ENCODE measurements around the gene PLXNA4. TPM values are rescaled to one million over a fixed set of nuclear protein-coding genes. Genes with fewer than 3 reads are reported as not detected.
"Not testable (repeated sequence)": the region's sequence is repeated elsewhere in the genome, so short reads cannot be mapped to it uniquely, and the experiment has no call there.

Gene PLXNA4
- total RNA-seq, 1 donor from 2014 or later: 2.1 TPM

GRCh38 chr7:132165695-132166094 lies 410.6 kb downstream of the PLXNA4 start:
- not testable (repeated sequence) for H3K27ac ChIP-seq (ENCODE audit: low read depth, low read length); H3K4me3 ChIP-seq (ENCODE audit: low read length in 3 of 3); H3K9me3 ChIP-seq (ENCODE audit: control insufficient read depth in 3 of 3, low read length in 3 of 3); H3K36me3 ChIP-seq (ENCODE audit: control insufficient read depth in 3 of 3, insufficient read depth in 3 of 3, low read length in 3 of 3); H3K27me3 ChIP-seq (ENCODE audit: control insufficient read depth in 3 of 3, insufficient read depth in 3 of 3, low read length in 3 of 3); H3K9ac ChIP-seq (ENCODE audit: low read depth in 1 of 3, low read length in 3 of 3)
- H3K4me1 ChIP-seq (ENCODE audit: control insufficient read depth in 3 of 3, insufficient read depth in 3 of 3, low read length in 3 of 3): peaks cover 5 to 12% (median 7%) of the 10 kb centered on the region in 3 donors

GRCh38 chr7:132164558-132165125 lies 411.6 kb downstream of the PLXNA4 start:
- Histone ChIP-seq H3K27me3 (ENCODE audit: control insufficient read depth in 3 of 3, insufficient read depth in 3 of 3, low read length in 3 of 3) (no peaks in the 10 kb centered on the region), H3K4me3 (ENCODE audit: low read length in 3 of 3) (no peak overlapping the region), H3K36me3 (ENCODE audit: control insufficient read depth in 3 of 3, insufficient read depth in 3 of 3, low read length in 3 of 3) (no peaks in the 10 kb centered on the region), H3K9me3 (ENCODE audit: control insufficient read depth in 3 of 3, low read length in 3 of 3) (no peaks in the 10 kb centered on the region), H3K4me1 (ENCODE audit: control insufficient read depth in 3 of 3, insufficient read depth in 3 of 3, low read length in 3 of 3) (peaks cover 8 to 16% (median 9%) of the 10 kb centered on the region in 3 donors), H3K27ac (ENCODE audit: low read depth, low read length) (no peak overlapping the region), H3K9ac (ENCODE audit: low read depth in 1 of 3, low read length in 3 of 3) (no peak overlapping the region)

GRCh38 chr7:132162556-132163144 lies 413.6 kb downstream of the PLXNA4 start:
- Histone ChIP-seq H3K27me3 (ENCODE audit: control insufficient read depth in 3 of 3, insufficient read depth in 3 of 3, low read length in 3 of 3) (no peaks in the 10 kb centered on the region), H3K27ac (ENCODE audit: low read depth, low read length) (no peak overlapping the region), H3K9me3 (ENCODE audit: control insufficient read depth in 3 of 3, low read length in 3 of 3) (no peaks in the 10 kb centered on the region), H3K4me1 (ENCODE audit: control insufficient read depth in 3 of 3, insufficient read depth in 3 of 3, low read length in 3 of 3) (peaks cover 8 to 16% (median 9%) of the 10 kb centered on the region in 3 donors), H3K36me3 (ENCODE audit: control insufficient read depth in 3 of 3, insufficient read depth in 3 of 3, low read length in 3 of 3) (no peaks in the 10 kb centered on the region), H3K9ac (ENCODE audit: low read depth in 1 of 3, low read length in 3 of 3) (peak overlapping the region in 1 of 3 donors; percentile 25), H3K4me3 (ENCODE audit: low read length in 3 of 3) (no peak overlapping the region)

- peak overlapping the region in 1 of 3 donors; percentile 8 for H3K9ac ChIP-seq (ENCODE audit: low read depth in 1 of 3, low read length in 3 of 3)
- H3K27ac ChIP-seq (ENCODE audit: low read depth, low read length): no peak overlapping the region
- no peaks in the 10 kb centered on the region for H3K36me3 ChIP-seq (ENCODE audit: control insufficient read depth in 3 of 3, insufficient read depth in 3 of 3, low read length in 3 of 3)
- H3K4me3 ChIP-seq (ENCODE audit: low read length in 3 of 3): no peak overlapping the region
- peaks cover 8 to 16% (median 9%) of the 10 kb centered on the region in 3 donors for H3K4me1 ChIP-seq (ENCODE audit: control insufficient read depth in 3 of 3, insufficient read depth in 3 of 3, low read length in 3 of 3)
- H3K27me3 ChIP-seq (ENCODE audit: control insufficient read depth in 3 of 3, insufficient read depth in 3 of 3, low read length in 3 of 3): no peaks in the 10 kb centered on the region
- no peaks in the 10 kb centered on the region for H3K9me3 ChIP-seq (ENCODE audit: control insufficient read depth in 3 of 3, low read length in 3 of 3)
Observed at GRCh38 chr7:132161976-132162375, 414.3 kb downstream of the PLXNA4 start.

- Histone ChIP-seq H3K36me3 (ENCODE audit: control insufficient read depth in 3 of 3, insufficient read depth in 3 of 3, low read length in 3 of 3) (no peaks in the 10 kb centered on the region), H3K27ac (ENCODE audit: low read depth, low read length) (no peak overlapping the region), H3K4me3 (ENCODE audit: low read length in 3 of 3) (no peak overlapping the region), H3K9ac (ENCODE audit: low read depth in 1 of 3, low read length in 3 of 3) (peak overlapping the region in 1 of 3 donors; percentile 8), H3K4me1 (ENCODE audit: control insufficient read depth in 3 of 3, insufficient read depth in 3 of 3, low read length in 3 of 3) (peaks cover 8 to 16% (median 9%) of the 10 kb centered on the region in 3 donors), H3K27me3 (ENCODE audit: control insufficient read depth in 3 of 3, insufficient read depth in 3 of 3, low read length in 3 of 3) (no peaks in the 10 kb centered on the region), H3K9me3 (ENCODE audit: control insufficient read depth in 3 of 3, low read length in 3 of 3) (no peaks in the 10 kb centered on the region)
Observed at GRCh38 chr7:132161533-132161915, 414.7 kb downstream of the PLXNA4 start.

GRCh38 chr7:132160611-132161532 lies 415.4 kb downstream of the PLXNA4 start:
- Histone ChIP-seq H3K9ac (ENCODE audit: low read depth in 1 of 3, low read length in 3 of 3) (peak overlapping the region in 1 of 3 donors; percentile 33), H3K27me3 (ENCODE audit: control insufficient read depth in 3 of 3, insufficient read depth in 3 of 3, low read length in 3 of 3) (no peaks in the 10 kb centered on the region), H3K27ac (ENCODE audit: low read depth, low read length) (no peak overlapping the region), H3K36me3 (ENCODE audit: control insufficient read depth in 3 of 3, insufficient read depth in 3 of 3, low read length in 3 of 3) (no peaks in the 10 kb centered on the region), H3K9me3 (ENCODE audit: control insufficient read depth in 3 of 3, low read length in 3 of 3) (no peaks in the 10 kb centered on the region), H3K4me3 (ENCODE audit: low read length in 3 of 3) (peak overlapping the region in 1 of 3 donors; percentile 29), H3K4me1 (ENCODE audit: control insufficient read depth in 3 of 3, insufficient read depth in 3 of 3, low read length in 3 of 3) (peaks cover 8 to 16% (median 9%) of the 10 kb centered on the region in 3 donors)

GRCh38 chr7:132158841-132159240 lies 417.4 kb downstream of the PLXNA4 start:
- H3K36me3 ChIP-seq (ENCODE audit: control insufficient read depth in 3 of 3, insufficient read depth in 3 of 3, low read length in 3 of 3): no peaks in the 10 kb centered on the region
- H3K27me3 ChIP-seq (ENCODE audit: control insufficient read depth in 3 of 3, insufficient read depth in 3 of 3, low read length in 3 of 3): no peaks in the 10 kb centered on the region
- H3K9ac ChIP-seq (ENCODE audit: low read depth in 1 of 3, low read length in 3 of 3): no peak overlapping the region
- peaks cover 8 to 21% (median 13%) of the 10 kb centered on the region in 3 donors for H3K4me1 ChIP-seq (ENCODE audit: control insufficient read depth in 3 of 3, insufficient read depth in 3 of 3, low read length in 3 of 3)
- no peaks in the 10 kb centered on the region for H3K9me3 ChIP-seq (ENCODE audit: control insufficient read depth in 3 of 3, low read length in 3 of 3)
- no peak overlapping the region for H3K27ac ChIP-seq (ENCODE audit: low read depth, low read length)
- H3K4me3 ChIP-seq (ENCODE audit: low read length in 3 of 3): no peak overlapping the region

GRCh38 chr7:132158166-132158565 lies 418.1 kb downstream of the PLXNA4 start:
- Histone ChIP-seq H3K4me1 (ENCODE audit: control insufficient read depth in 3 of 3, insufficient read depth in 3 of 3, low read length in 3 of 3) (peaks cover 8 to 24% (median 13%) of the 10 kb centered on the region in 3 donors), H3K4me3 (ENCODE audit: low read length in 3 of 3) (no peak overlapping the region), H3K27me3 (ENCODE audit: control insufficient read depth in 3 of 3, insufficient read depth in 3 of 3, low read length in 3 of 3) (no peaks in the 10 kb centered on the region), H3K27ac (ENCODE audit: low read depth, low read length) (no peak overlapping the region), H3K9ac (ENCODE audit: low read depth in 1 of 3, low read length in 3 of 3) (no peak overlapping the region), H3K36me3 (ENCODE audit: control insufficient read depth in 3 of 3, insufficient read depth in 3 of 3, low read length in 3 of 3) (no peaks in the 10 kb centered on the region), H3K9me3 (ENCODE audit: control insufficient read depth in 3 of 3, low read length in 3 of 3) (no peaks in the 10 kb centered on the region)

GRCh38 chr7:132155715-132156114 lies 420.6 kb downstream of the PLXNA4 start:
- Histone ChIP-seq H3K9me3 (ENCODE audit: control insufficient read depth in 3 of 3, low read length in 3 of 3) (no peaks in the 10 kb centered on the region), H3K9ac (ENCODE audit: low read depth in 1 of 3, low read length in 3 of 3) (no peak overlapping the region), H3K36me3 (ENCODE audit: control insufficient read depth in 3 of 3, insufficient read depth in 3 of 3, low read length in 3 of 3) (no peaks in the 10 kb centered on the region), H3K4me3 (ENCODE audit: low read length in 3 of 3) (no peak overlapping the region), H3K4me1 (ENCODE audit: control insufficient read depth in 3 of 3, insufficient read depth in 3 of 3, low read length in 3 of 3) (peaks cover 3 to 19% (median 6%) of the 10 kb centered on the region in 3 donors), H3K27me3 (ENCODE audit: control insufficient read depth in 3 of 3, insufficient read depth in 3 of 3, low read length in 3 of 3) (no peaks in the 10 kb centered on the region), H3K27ac (ENCODE audit: low read depth, low read length) (no peak overlapping the region)

Measured in skeletal muscle tissue (tissue), 4 donors.